ENCODE results near the gene LATS1. TPM values are rescaled to one million over a fixed set of nuclear protein-coding genes. Genes with fewer than 3 reads are reported as not detected.
"Not testable (repeated sequence)": the region's sequence is repeated elsewhere in the genome, so short reads cannot be mapped to it uniquely, and the experiment has no call there.

LATS1 gene
- total RNA-seq, 4 donors from 2014 or later, result 31.2 to 55.0 (median 44.4) TPM

DNA sequence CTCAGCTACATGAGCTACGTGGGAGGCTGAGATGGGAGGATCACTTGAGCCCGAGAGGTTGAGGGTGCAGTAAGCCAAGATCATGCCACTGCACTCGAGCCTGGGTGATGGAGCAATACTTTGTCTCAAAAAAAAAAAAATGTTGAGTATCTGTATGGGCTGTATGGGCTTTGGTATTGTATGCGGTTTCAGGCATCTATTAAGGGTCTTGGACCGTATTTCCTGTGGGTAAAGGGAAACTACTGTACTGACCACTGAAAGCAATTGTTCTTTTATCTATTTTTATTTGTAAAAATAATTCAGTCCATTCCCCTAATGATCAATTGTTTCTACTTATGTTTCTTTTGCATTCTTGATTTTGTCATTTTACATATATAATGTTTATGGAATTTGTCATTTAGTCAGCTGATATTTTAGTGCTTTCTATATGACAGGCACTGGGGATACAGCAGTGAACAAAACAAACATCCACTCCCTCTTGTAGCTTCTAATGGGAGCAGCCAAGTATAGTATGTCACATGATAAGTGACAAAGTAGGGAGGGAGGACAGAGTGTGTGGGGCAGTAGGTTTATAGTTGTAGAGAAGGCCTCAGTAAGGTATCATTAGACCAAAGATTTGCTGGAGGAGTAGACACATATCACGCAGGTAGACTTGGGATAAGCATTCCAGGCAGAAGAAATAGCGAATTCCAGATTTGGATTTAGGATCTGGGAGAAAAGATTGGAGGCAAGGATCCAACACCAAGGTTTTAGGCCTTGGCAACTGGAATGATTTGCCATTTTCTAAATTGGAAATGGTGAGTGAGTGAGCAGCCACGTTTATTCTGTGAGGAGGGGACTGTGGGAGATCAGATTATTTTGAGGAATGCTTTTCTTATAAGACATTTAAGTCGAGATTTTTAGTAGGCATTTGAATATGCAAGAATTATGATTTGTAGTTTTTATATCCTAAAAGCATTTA is 37.7 kb upstream of the LATS1 start:
- DNase-seq (ENCODE audit: low spot score in 2 of 2), result no peak
- 84% methylated on average over 9 of the region's 9 CpGs for WGBS

DNA sequence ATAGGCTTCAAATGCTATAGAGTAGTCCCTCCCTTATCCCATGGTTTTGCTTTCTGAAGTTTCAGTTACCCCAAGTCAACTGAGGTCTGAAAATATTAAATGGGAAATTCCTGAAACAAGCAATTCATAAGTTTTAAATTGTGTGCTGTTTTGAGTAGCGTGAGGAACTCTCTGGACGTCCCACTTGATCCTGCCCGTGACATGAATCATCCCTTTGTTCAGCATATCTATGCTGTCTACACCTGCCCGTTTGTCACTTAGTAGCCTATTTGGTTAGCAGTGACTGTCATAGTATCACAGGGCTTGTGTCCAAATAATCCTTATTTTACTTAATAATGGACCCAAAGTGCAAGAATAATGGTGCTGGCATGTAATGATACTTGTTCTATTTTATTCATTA is 36.6 kb upstream of the LATS1 start:
- Histone ChIP-seq H3K4me3 (no peak overlapping the region), H3K9me3 (no peaks in the 10 kb centered on the region), H3K36me3 (no peaks in the 10 kb centered on the region), H3K4me1 (peaks cover 26% of the 10 kb centered on the region), H3K27me3 (no peaks in the 10 kb centered on the region), H3K27ac (no peak overlapping the region)
- DNase-seq (ENCODE audit: low spot score in 2 of 2), result no peak
- TF ChIP-seq POLR2A (IDR thresholded peaks at IDR 0.05) (no peak), EP300 (IDR thresholded peaks at IDR 0.05) (no peak), POLR2AphosphoS5 (IDR thresholded peaks at IDR 0.05) (no peak)
- TF ChIP-seq, protein P1, sequence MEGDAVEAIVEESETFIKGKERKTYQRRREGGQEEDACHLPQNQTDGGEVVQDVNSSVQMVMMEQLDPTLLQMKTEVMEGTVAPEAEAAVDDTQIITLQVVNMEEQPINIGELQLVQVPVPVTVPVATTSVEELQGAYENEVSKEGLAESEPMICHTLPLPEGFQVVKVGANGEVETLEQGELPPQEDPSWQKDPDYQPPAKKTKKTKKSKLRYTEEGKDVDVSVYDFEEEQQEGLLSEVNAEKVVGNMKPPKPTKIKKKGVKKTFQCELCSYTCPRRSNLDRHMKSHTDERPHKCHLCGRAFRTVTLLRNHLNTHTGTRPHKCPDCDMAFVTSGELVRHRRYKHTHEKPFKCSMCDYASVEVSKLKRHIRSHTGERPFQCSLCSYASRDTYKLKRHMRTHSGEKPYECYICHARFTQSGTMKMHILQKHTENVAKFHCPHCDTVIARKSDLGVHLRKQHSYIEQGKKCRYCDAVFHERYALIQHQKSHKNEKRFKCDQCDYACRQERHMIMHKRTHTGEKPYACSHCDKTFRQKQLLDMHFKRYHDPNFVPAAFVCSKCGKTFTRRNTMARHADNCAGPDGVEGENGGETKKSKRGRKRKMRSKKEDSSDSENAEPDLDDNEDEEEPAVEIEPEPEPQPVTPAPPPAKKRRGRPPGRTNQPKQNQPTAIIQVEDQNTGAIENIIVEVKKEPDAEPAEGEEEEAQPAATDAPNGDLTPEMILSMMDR (IDR thresholded peaks at IDR 0.05), result no peak
- WGBS, result 73% methylated on average over 4 of the region's 4 CpGs

More for the DNA sequence above, 37.7 kb upstream of the LATS1 start:
- TF ChIP-seq, protein P1 (IDR thresholded peaks at IDR 0.05), result no peak
- TF ChIP-seq EP300 (IDR thresholded peaks at IDR 0.05), result no peak
- TF ChIP-seq POLR2AphosphoS5 (IDR thresholded peaks at IDR 0.05), result no peak
- TF ChIP-seq POLR2A (IDR thresholded peaks at IDR 0.05), result no peak
- H3K4me3 ChIP-seq, result no peak overlapping the region
- H3K4me1 ChIP-seq, result peaks cover 20% of the 10 kb centered on the region
- peaks cover 7% of the 10 kb centered on the region for H3K36me3 ChIP-seq
- H3K27me3 ChIP-seq, result no peaks in the 10 kb centered on the region
- no peaks in the 10 kb centered on the region for H3K9me3 ChIP-seq
- H3K27ac ChIP-seq, result no peak overlapping the region

DNA sequence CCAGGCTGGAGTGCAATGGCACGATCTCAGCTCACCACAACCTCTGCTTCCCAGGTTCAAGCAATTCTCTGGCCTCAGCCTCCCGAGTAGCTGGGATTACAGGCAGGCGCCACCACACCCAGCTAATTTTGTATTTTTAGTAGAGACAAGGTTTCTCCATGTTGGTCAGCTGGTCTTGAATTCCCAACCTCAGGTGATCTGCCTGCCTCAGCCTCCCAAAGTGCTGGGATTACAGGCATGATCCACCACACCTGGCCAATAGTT is 35.4 kb upstream of the LATS1 start:
- H3K9me3 ChIP-seq; H3K27ac ChIP-seq; H3K36me3 ChIP-seq; DNase-seq (ENCODE audit: low spot score in 2 of 2); H3K4me3 ChIP-seq; H3K27me3 ChIP-seq: not testable (repeated sequence)
- 88% methylated on average over 3 of the region's 3 CpGs for WGBS
- peaks cover 26% of the 10 kb centered on the region for H3K4me1 ChIP-seq

DNA sequence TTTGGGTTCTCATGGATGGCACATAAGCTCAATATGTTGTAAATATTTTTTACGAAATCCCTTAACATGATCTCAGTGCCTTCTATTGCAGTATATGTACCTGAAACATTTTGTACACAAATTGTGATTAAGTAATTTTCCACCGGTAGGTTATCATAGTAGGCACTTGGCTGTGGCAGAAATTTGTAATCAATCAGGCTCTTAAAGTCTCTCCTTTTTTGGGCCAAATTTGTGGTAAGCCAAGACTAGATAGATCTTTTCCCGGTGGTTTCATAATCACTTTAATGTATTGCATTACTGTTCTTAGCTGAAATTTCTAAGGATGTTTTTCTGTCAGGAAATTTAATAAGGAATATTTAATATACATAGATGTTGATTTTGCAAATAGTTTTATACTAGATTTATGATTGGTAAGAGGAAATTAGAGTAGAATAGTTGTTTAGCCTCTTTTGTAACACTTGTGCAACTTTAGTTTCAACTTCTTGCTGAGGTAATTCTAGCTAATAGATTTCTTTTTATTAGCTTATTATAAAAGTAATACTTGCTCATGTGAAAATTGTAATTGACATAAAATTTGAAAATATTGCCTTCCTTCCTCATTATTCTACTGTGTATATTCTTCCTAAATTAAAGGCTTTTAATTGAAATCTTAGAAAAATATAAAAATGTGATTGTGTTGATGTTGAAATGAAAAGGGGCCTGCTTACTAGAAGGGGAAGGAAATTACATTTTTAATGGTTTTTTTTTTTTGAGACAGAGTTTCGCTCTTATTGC is 34.9 kb upstream of the LATS1 start:
- H3K27me3 ChIP-seq, result no peaks in the 10 kb centered on the region
- H3K27ac ChIP-seq, result no peak overlapping the region
- TF ChIP-seq POLR2A (IDR thresholded peaks at IDR 0.05) (no peak), EP300 (IDR thresholded peaks at IDR 0.05) (no peak), POLR2AphosphoS5 (IDR thresholded peaks at IDR 0.05) (no peak)
- TF ChIP-seq, protein P1 (IDR thresholded peaks at IDR 0.05), result no peak
- no peak overlapping the region for H3K4me3 ChIP-seq
- peaks cover 26% of the 10 kb centered on the region for H3K4me1 ChIP-seq
- WGBS, result 80% methylated on average over 4 of the region's 4 CpGs
- H3K9me3 ChIP-seq, result no peaks in the 10 kb centered on the region
- no peak for DNase-seq (ENCODE audit: low spot score in 2 of 2)
- H3K36me3 ChIP-seq, result no peaks in the 10 kb centered on the region

DNA sequence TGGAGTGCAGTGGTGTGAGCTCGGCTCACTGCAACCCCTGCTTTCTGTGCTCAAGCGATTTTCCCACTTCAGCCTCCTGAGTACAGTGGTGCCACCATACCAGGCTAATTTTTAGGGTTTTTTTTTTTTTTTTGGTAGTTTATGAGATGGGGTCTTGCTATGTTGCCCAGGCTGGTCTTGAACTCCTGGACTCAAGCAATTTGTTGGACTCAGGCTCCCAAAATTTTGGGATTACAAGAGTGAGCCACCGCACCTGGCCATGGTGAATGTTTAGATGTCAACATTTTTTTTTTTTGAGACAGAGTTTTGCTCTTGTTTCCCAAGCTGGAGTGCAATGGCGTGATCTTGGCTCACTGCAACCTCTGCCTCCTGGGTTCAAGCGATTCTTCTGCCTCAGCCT is 34.0 kb upstream of the LATS1 start:
- DNase-seq (ENCODE audit: low spot score in 2 of 2); H3K4me3 ChIP-seq; H3K27me3 ChIP-seq; H3K9me3 ChIP-seq; H3K27ac ChIP-seq; H3K36me3 ChIP-seq: not testable (repeated sequence)
- H3K4me1 ChIP-seq, result peaks cover 27% of the 10 kb centered on the region
- WGBS, result 100% methylated on average over 5 of the region's 5 CpGs

DNA sequence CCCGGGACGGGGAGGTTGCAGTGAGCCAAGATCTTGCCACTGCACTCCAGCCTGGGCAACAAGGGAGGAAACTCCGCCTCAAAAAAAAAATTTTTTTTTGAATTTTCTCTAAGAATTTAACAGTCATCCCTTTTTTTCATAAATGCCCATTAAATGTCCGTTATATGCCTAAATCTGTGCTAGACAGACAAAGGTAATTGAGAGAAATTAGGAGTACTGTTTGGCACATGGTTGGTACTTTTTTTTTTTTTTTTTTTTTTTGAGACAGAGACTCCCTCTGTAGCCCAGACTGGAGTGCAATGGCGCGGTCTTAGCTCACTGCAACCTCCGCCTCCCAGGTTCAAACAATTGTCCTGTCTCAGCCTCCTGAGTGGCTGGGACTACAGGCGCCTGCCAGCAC is 33.3 kb upstream of the LATS1 start:
- DNase-seq (ENCODE audit: low spot score in 2 of 2), result no peak
- WGBS, result 79% methylated on average over 8 of the region's 8 CpGs
- Histone ChIP-seq H3K36me3 (no peaks in the 10 kb centered on the region), H3K4me3 (peak overlapping the region; percentile 76), H3K9me3 (no peaks in the 10 kb centered on the region), H3K27me3 (no peaks in the 10 kb centered on the region), H3K4me1 (peaks cover 32% of the 10 kb centered on the region), H3K27ac (no peak overlapping the region)
- TF ChIP-seq POLR2A (IDR thresholded peaks at IDR 0.05) (no peak), EP300 (IDR thresholded peaks at IDR 0.05) (no peak), POLR2AphosphoS5 (IDR thresholded peaks at IDR 0.05) (no peak)
- TF ChIP-seq, protein P1 (IDR thresholded peaks at IDR 0.05), result no peak
